NAMALWA (cell line): ENCODE measurements around the gene TAOK1.
"Not testable (repeated sequence)": the region's sequence is repeated elsewhere in the genome, so short reads cannot be mapped to it uniquely, and the experiment has no call there.

ENCODE experiments used
- DNase-seq: peaks from one replicate; pipeline ENCODE4 v3.0.0-alpha.2; 2015; ENCODE audit warnings: low spot score

Gene TAOK1

GRCh38 chr17:29549177-29549923, 159.2 kb downstream of the TAOK1 start:
- DNase-seq: no peak

GRCh38 chr17:29555840-29556239, 165.7 kb downstream of the TAOK1 start:
- no peak for DNase-seq

- DNase-seq: no peak
Observed at GRCh38 chr17:29557085-29557738, 167.0 kb downstream of the TAOK1 start.

- DNase-seq: no peak
Observed at GRCh38 chr17:29557739-29558116, 167.6 kb downstream of the TAOK1 start.

GRCh38 chr17:29558139-29558538, 168.0 kb downstream of the TAOK1 start:
- DNase-seq: not testable (repeated sequence)

- DNase-seq: no peak
Observed at GRCh38 chr17:29559640-29560039, 169.5 kb downstream of the TAOK1 start.

- DNase-seq: peak; percentile 83
Observed at GRCh38 chr17:29560316-29560715, 170.2 kb downstream of the TAOK1 start.

- peak; percentile 70 for DNase-seq
Observed at GRCh38 chr17:29561554-29562517, 171.7 kb downstream of the TAOK1 start.

- no peak for DNase-seq
Observed at GRCh38 chr17:29562615-29563014, 172.5 kb downstream of the TAOK1 start.

GRCh38 chr17:29563816-29564215, 173.7 kb downstream of the TAOK1 start:
- peak; percentile 81 for DNase-seq

- DNase-seq: peak; percentile 60
Observed at GRCh38 chr17:29565643-29566472, 175.7 kb downstream of the TAOK1 start.

GRCh38 chr17:29566473-29567303, 176.5 kb downstream of the TAOK1 start, which contains the start of gene ABHD15:
Gene ABHD15, minus strand, starts transcription at chr17:29567037. Its CDS starts 71 bp downstream, at chr17:29566966.
- peak; percentile 64 for DNase-seq

- DNase-seq: peak; percentile 60
Observed at GRCh38 chr17:29567304-29567553, 177.1 kb downstream of the TAOK1 start.

- peak; percentile 88 for DNase-seq
Observed at GRCh38 chr17:29567554-29568330, 177.6 kb downstream of the TAOK1 start.

GRCh38 chr17:29568331-29569244, 178.4 kb downstream of the TAOK1 start, which contains the start of gene TP53I13:
Gene TP53I13, plus strand, starts transcription at chr17:29568701. Its CDS starts 58 bp downstream, at chr17:29568759.
- DNase-seq: peak; percentile 88

- no peak for DNase-seq
Observed at GRCh38 chr17:29569245-29569950, 179.2 kb downstream of the TAOK1 start.

GRCh38 chr17:29570521-29570920, 180.4 kb downstream of the TAOK1 start:
- DNase-seq: no peak

- no peak for DNase-seq
Observed at GRCh38 chr17:29571486-29571882, 181.3 kb downstream of the TAOK1 start.
